Mesenchymal stem cell (in vitro differentiated cells and primary cell): ENCODE results near the gene EFCAB14.

Experiments used
- DNase-seq: peaks from one replicate; pipeline ENCODE4 v3.0.0-alpha.2; 2013
- H2AFZ ChIP-seq: one replicate; pipeline ENCODE4 v1.6.1; 2013; ENCODE audit warnings: low read depth, mild to moderate bottlenecking, control low read depth, inconsistent platforms, low read length, moderate library complexity
- H2AK5ac ChIP-seq: 2 replicates; pipeline ENCODE4 v1.6.1; 2013; ENCODE audit warnings: low read length, moderate library complexity, mild to moderate bottlenecking, inconsistent platforms; ENCODE audit not compliant: severe bottlenecking
- H2BK120ac ChIP-seq: one replicate; pipeline ENCODE4 v1.6.1; 2013; ENCODE audit warnings: low read depth, mild to moderate bottlenecking, inconsistent platforms, low read length, moderate library complexity
- H2BK12ac ChIP-seq, 2 experiments: one replicate each; pipeline ENCODE4 v1.6.1; 2013; ENCODE audit warnings: inconsistent platforms in 2 of 2, low read length in 2 of 2, mild to moderate bottlenecking in 2 of 2, moderate library complexity in 2 of 2, control low read depth in 1 of 2
- H2BK15ac ChIP-seq: one replicate; pipeline ENCODE4 v1.6.1; 2013; ENCODE audit warnings: mild to moderate bottlenecking, low read depth, inconsistent platforms; ENCODE audit not compliant: poor library complexity, severe bottlenecking
- H2BK5ac ChIP-seq: 2 replicates; pipeline ENCODE4 v1.6.1; 2013; ENCODE audit warnings: low read depth, mild to moderate bottlenecking, low read length, control low read depth, inconsistent platforms; ENCODE audit not compliant: poor library complexity, severe bottlenecking
- H3K14ac ChIP-seq, 2 experiments: one replicate each; pipeline ENCODE4 v1.6.1; 2013; ENCODE audit warnings: inconsistent platforms in 2 of 2, low read length in 2 of 2, control low read depth in 1 of 2, mild to moderate bottlenecking in 1 of 2, moderate library complexity in 1 of 2
- H3K18ac ChIP-seq, 2 experiments: one replicate each; pipeline ENCODE4 v1.6.1; 2013; ENCODE audit warnings: inconsistent platforms in 2 of 2, low read length in 2 of 2, control low read depth in 1 of 2, low read depth in 1 of 2, mild to moderate bottlenecking in 1 of 2
- H3K23ac ChIP-seq, 2 experiments: one replicate each; pipeline ENCODE4 v1.6.1; 2013; ENCODE audit warnings: inconsistent platforms in 2 of 2, low read length in 2 of 2, mild to moderate bottlenecking in 2 of 2, moderate library complexity in 2 of 2, control low read depth in 1 of 2
- H3K27ac ChIP-seq: 2 replicates; pipeline ENCODE4 v1.5.1; 2013; ENCODE audit warnings: mild to moderate bottlenecking, moderate library complexity, low read length, control low read depth, inconsistent platforms; ENCODE audit not compliant: poor library complexity, severe bottlenecking
- H3K27me3 ChIP-seq, 2 experiments: 2 replicates each; pipeline versions ENCODE4 v1.6.1 to v1.7.0; 2013; ENCODE audit warnings: low read length in 2 of 2, mild to moderate bottlenecking in 2 of 2, moderate library complexity in 2 of 2, control low read depth in 1 of 2, inconsistent platforms in 1 of 2; ENCODE audit not compliant: control insufficient read depth in 1 of 2, insufficient read depth in 1 of 2
- H3K36me3 ChIP-seq, 2 experiments: 2 replicates each; pipeline versions ENCODE4 v1.6.1 to v1.7.0; 2013; ENCODE audit warnings: low read length in 2 of 2, control low read depth in 1 of 2, inconsistent platforms in 1 of 2, low read depth in 1 of 2, mild to moderate bottlenecking in 1 of 2; ENCODE audit not compliant: insufficient read depth in 2 of 2, control insufficient read depth in 1 of 2
- H3K4ac ChIP-seq, 2 experiments: one replicate each; pipeline ENCODE4 v1.6.1; 2013; ENCODE audit warnings: inconsistent platforms in 2 of 2, low read length in 2 of 2, mild to moderate bottlenecking in 2 of 2, moderate library complexity in 2 of 2, control low read depth in 1 of 2, low read depth in 1 of 2
- H3K4me1 ChIP-seq: 2 replicates; pipeline ENCODE4 v1.6.1; 2013; ENCODE audit warnings: low read depth, low read length, control low read depth; ENCODE audit not compliant: control insufficient read depth, insufficient read depth
- H3K4me2 ChIP-seq: 2 replicates; pipeline ENCODE4 v1.6.1; 2013; ENCODE audit warnings: low read length, mild to moderate bottlenecking, inconsistent platforms; ENCODE audit not compliant: poor library complexity, severe bottlenecking
- H3K4me3 ChIP-seq, 2 experiments: 2 replicates each; pipeline versions ENCODE4 v1.5.1 to v1.7.0; 2013; ENCODE audit warnings: low read length in 2 of 2, mild to moderate bottlenecking in 2 of 2, control low read depth in 1 of 2, low read depth in 1 of 2; ENCODE audit not compliant: insufficient read depth in 1 of 2
- H3K79me1 ChIP-seq: replicated peaks from 2 replicates; pipeline ENCODE4 v1.6.1; 2013; ENCODE audit warnings: mild to moderate bottlenecking, control low read depth, low read length, inconsistent platforms; ENCODE audit not compliant: poor library complexity, severe bottlenecking
- H3K9ac ChIP-seq: 2 replicates; pipeline ENCODE4 v1.7.0; 2013; ENCODE audit warnings: mild to moderate bottlenecking, low read length, moderate library complexity
- H3K9me3 ChIP-seq: 2 replicates; pipeline ENCODE4 v1.7.0; 2013; ENCODE audit warnings: mild to moderate bottlenecking, low read length; ENCODE audit not compliant: control insufficient read depth
- H4K8ac ChIP-seq: one replicate; pipeline ENCODE4 v1.6.1; 2013; ENCODE audit warnings: inconsistent platforms, mild to moderate bottlenecking, low read length, moderate library complexity
- H4K91ac ChIP-seq: one replicate; pipeline ENCODE4 v1.6.1; 2013; ENCODE audit warnings: mild to moderate bottlenecking, low read length, inconsistent platforms
- WGBS: methylation state at CpG from one replicate; pipeline ENCODE4 v1.1.7; 2013; ENCODE audit warnings: mixed read lengths; 5-methylcytosine and 5-hydroxymethylcytosine counted together

EFCAB14 gene

GRCh38 chr1:46764402-46764801, 45.5 kb upstream of the EFCAB14 start:
- H2AK5ac ChIP-seq: no peak overlapping the region
- H2BK120ac ChIP-seq: no peak overlapping the region
- no peak for DNase-seq
- no peak overlapping the region for H3K4me3 ChIP-seq
- no peak overlapping the region for H2AFZ ChIP-seq
- H2BK12ac ChIP-seq: no peak overlapping the region
- H3K14ac ChIP-seq: no peak overlapping the region
- no peak overlapping the region for H4K8ac ChIP-seq
- H4K91ac ChIP-seq: no peak overlapping the region
- H3K27ac ChIP-seq: no peak overlapping the region
- no peak overlapping the region for H3K4me2 ChIP-seq
- no peak overlapping the region for H3K23ac ChIP-seq
- peaks cover 2% of the 10 kb centered on the region for H3K9me3 ChIP-seq
- H3K18ac ChIP-seq: no peak overlapping the region
- no peak overlapping the region for H2BK15ac ChIP-seq
- H3K36me3 ChIP-seq: no peaks in the 10 kb centered on the region
- no peaks in the 10 kb centered on the region for H3K4me1 ChIP-seq
- no peaks in the 10 kb centered on the region for H3K79me1 ChIP-seq
- no peak overlapping the region for H3K4ac ChIP-seq
- H2BK5ac ChIP-seq: no peak overlapping the region
- no peak overlapping the region for H3K9ac ChIP-seq
- 53% methylated on average over 2 of the region's 2 CpGs for WGBS
- peaks cover 0 to 6% of the 10 kb centered on the region in 2 experiments for H3K27me3 ChIP-seq

DNA sequence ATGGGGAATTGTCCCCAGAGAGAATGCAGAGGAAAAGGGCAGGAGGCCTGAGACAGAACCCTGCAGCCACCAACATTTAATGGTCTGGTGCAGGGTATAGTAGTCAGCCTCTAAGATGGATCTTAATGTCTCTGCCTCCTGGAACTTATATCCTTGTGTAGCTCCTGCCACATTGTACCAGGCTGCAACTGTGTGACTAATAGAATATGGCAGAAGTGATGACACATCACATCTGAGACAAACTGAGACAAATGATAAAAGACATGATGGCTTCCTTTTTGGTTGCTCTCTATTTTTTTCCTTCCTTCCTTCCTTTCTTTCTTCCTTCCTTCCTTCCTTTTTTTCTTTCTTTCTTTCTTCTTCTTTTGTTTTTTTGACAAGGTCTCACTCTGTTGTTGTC, 42.8 kb upstream of the EFCAB14 start:
- no peak overlapping the region for H2BK120ac ChIP-seq
- H2BK5ac ChIP-seq: no peak overlapping the region
- no peak overlapping the region for H2BK15ac ChIP-seq
- H4K8ac ChIP-seq: no peak overlapping the region
- no peaks in the 10 kb centered on the region for H3K79me1 ChIP-seq
- H4K91ac ChIP-seq: no peak overlapping the region
- no peaks in the 10 kb centered on the region for H3K4me1 ChIP-seq
- H3K9me3 ChIP-seq: no peaks in the 10 kb centered on the region
- no peak overlapping the region for H3K14ac ChIP-seq
- peaks cover 3 to 10% of the 10 kb centered on the region in 2 experiments for H3K27me3 ChIP-seq
- H3K4ac ChIP-seq: no peak overlapping the region
- H2AFZ ChIP-seq: no peak overlapping the region
- DNase-seq: no peak
- H3K27ac ChIP-seq: no peak overlapping the region
- H3K9ac ChIP-seq: no peak overlapping the region
- H3K36me3 ChIP-seq: no peaks in the 10 kb centered on the region
- no peak overlapping the region for H3K4me3 ChIP-seq
- no peak overlapping the region for H3K4me2 ChIP-seq
- H3K23ac ChIP-seq: no peak overlapping the region
- no peak overlapping the region for H2BK12ac ChIP-seq
- H3K18ac ChIP-seq: no peak overlapping the region
- no peak overlapping the region for H2AK5ac ChIP-seq

GRCh38 chr1:46760558-46761166, 41.7 kb upstream of the EFCAB14 start:
- H3K4me3 ChIP-seq: no peak overlapping the region
- no peak overlapping the region for H3K18ac ChIP-seq
- no peak overlapping the region for H3K23ac ChIP-seq
- H3K36me3 ChIP-seq: no peaks in the 10 kb centered on the region
- no peak overlapping the region for H3K27ac ChIP-seq
- no peak overlapping the region for H2BK12ac ChIP-seq
- DNase-seq: no peak
- H3K9ac ChIP-seq: no peak overlapping the region
- no peak overlapping the region for H2AK5ac ChIP-seq
- no peak overlapping the region for H2AFZ ChIP-seq
- no peak overlapping the region for H4K91ac ChIP-seq
- whole genome bisulfite sequencing: 50% methylated on average over 1 of the region's 2 CpGs
- H3K4me1 ChIP-seq: no peaks in the 10 kb centered on the region
- no peak overlapping the region for H2BK120ac ChIP-seq
- no peak overlapping the region for H4K8ac ChIP-seq
- H3K9me3 ChIP-seq: no peaks in the 10 kb centered on the region
- H3K4ac ChIP-seq: no peak overlapping the region
- H3K27me3 ChIP-seq: peaks cover 6 to 10% of the 10 kb centered on the region in 2 experiments
- H3K4me2 ChIP-seq: no peak overlapping the region
- H3K79me1 ChIP-seq: no peaks in the 10 kb centered on the region
- H2BK15ac ChIP-seq: no peak overlapping the region
- H3K14ac ChIP-seq: no peak overlapping the region
- H2BK5ac ChIP-seq: no peak overlapping the region

DNA sequence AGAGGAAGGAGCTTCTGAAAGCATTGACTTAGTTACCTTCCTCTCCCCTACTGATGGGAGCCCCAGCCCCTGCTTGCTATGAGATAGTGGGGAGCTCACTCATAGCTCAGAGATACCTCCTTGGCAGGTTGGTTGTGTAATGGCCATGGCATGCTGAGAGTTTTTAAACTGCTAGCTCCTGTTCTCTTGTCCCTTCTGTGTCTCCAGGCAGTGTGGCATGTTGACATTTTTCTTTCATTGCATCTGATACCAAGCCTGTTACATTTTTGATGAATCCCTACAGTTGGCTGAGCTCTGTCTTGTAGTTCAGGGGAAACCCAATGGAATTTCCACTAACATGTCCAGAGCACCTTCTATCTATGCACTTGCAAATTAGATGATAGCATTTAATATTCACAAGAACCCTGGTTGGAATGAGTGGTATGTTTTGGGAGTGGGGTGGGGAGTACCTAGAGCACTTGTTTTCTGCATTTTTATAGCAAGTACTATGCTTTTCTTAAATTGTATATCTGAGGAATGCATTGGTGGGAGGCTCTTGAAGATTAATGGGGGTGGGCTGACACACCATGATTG, 39.1 kb upstream of the EFCAB14 start:
- Histone ChIP-seq H2BK12ac (no peak overlapping the region), H2BK5ac (no peak overlapping the region), H2BK15ac (no peak overlapping the region), H3K23ac (no peak overlapping the region), H3K14ac (no peak overlapping the region), H3K9me3 (no peaks in the 10 kb centered on the region), H4K91ac (no peak overlapping the region), H3K27ac (no peak overlapping the region), H3K18ac (no peak overlapping the region), H3K4me1 (peaks cover 2% of the 10 kb centered on the region), H2BK120ac (no peak overlapping the region), H3K9ac (no peak overlapping the region), H3K4ac (no peak overlapping the region), H2AFZ (no peak overlapping the region), H3K79me1 (no peaks in the 10 kb centered on the region), H3K4me3 (no peak overlapping the region), H4K8ac (no peak overlapping the region), H2AK5ac (no peak overlapping the region), H3K27me3 (peaks cover 6 to 10% of the 10 kb centered on the region in 2 experiments), H3K36me3 (no peaks in the 10 kb centered on the region), H3K4me2 (no peak overlapping the region)
- DNase-seq: no peak
